Panc1 (cell line): ENCODE measurements around the gene TRIM29. TPM values are rescaled to one million over a fixed set of nuclear protein-coding genes. Genes with fewer than 3 reads are reported as not detected.

Experiments
- ATAC-seq: fragments of 200-7000 bp; cut with Tn5 transposase; 2 replicates; pipeline ENCODE4 v1.9.1; 2020; ENCODE audit warnings: mild to moderate bottlenecking, moderate library complexity
- BruUV-seq: library from RNA; stranded (reverse); fragments of 400-500 nt; replicated peaks from 2 replicates; lab custom pipeline; 2021; lab: Mats Ljungman, UMichigan
- CTCF ChIA-PET: fragments of 300-600 bp; sonication (Branson Sonifier 250); formaldehyde crosslinking; loops from one replicate; lab custom pipeline; 2022; ENCODE audit warnings: antibody characterized with exemption; lab: Charles Lee
- POLR2A ChIA-PET: fragments of 300-600 bp; sonication (Branson Sonifier 250); formaldehyde crosslinking; loops from one replicate; lab custom pipeline; 2022; ENCODE audit warnings: antibody characterized with exemption; lab: Charles Lee
- DNase-seq: peaks from one replicate; pipeline ENCODE4 v3.0.0-alpha.2; 2010; ENCODE audit warnings: low read depth, low spot score
- H3K27ac ChIP-seq: 2 replicates; pipeline ENCODE4 v1.5.1; 2011; ENCODE audit warnings: mild to moderate bottlenecking, low read length, inconsistent platforms
- H3K27me3 ChIP-seq: fragments of 200-500 bp; sonication (Bioruptor generic); 2 replicates; pipeline ENCODE4 v1.6.0; 2014; ENCODE audit warnings: low read length, inconsistent platforms; ENCODE audit not compliant: control insufficient read depth, insufficient read depth
- H3K36me3 ChIP-seq: fragments of 200-500 bp; sonication (Bioruptor generic); 2 replicates; pipeline ENCODE4 v1.5.1; 2014; ENCODE audit warnings: inconsistent platforms, mild to moderate bottlenecking, low read length, moderate library complexity; ENCODE audit not compliant: control insufficient read depth, insufficient read depth
- H3K4me1 ChIP-seq: 2 replicates; pipeline ENCODE4 v1.5.1; 2011; ENCODE audit warnings: inconsistent platforms, mild to moderate bottlenecking, low read length, moderate library complexity; ENCODE audit not compliant: control insufficient read depth, insufficient read depth
- H3K4me3 ChIP-seq, 2 experiments: 2 replicates each; pipeline ENCODE4 v1.5.1; 2011 to 2012; ENCODE audit warnings: low read depth in 2 of 2, low read length in 2 of 2, mild to moderate bottlenecking in 2 of 2, inconsistent platforms in 1 of 2, moderate library complexity in 1 of 2
- H3K9me3 ChIP-seq: fragments of 200-500 bp; sonication (Bioruptor generic); 2 replicates; pipeline ENCODE4 v1.5.1; 2014; ENCODE audit warnings: low read depth, mild to moderate bottlenecking, inconsistent platforms, low read length, moderate library complexity; ENCODE audit not compliant: control insufficient read depth, insufficient read depth
- POLR2AphosphoS5 ChIP-seq: IDR thresholded peaks from 2 replicates; pipeline ENCODE4 v1.6.1; 2012; ENCODE audit warnings: mild to moderate bottlenecking, low read depth, low read length, moderate library complexity
- REST ChIP-seq, 2 experiments: IDR thresholded peaks; 2 replicates each; pipeline ENCODE4 v1.6.1; 2011 to 2012; ENCODE audit warnings: low read depth in 2 of 2, control low read depth in 1 of 2, low read length in 1 of 2, mild to moderate bottlenecking in 1 of 2, moderate library complexity in 1 of 2; ENCODE audit not compliant: insufficient read depth in 1 of 2
- SIN3A ChIP-seq: IDR thresholded peaks from 2 replicates; pipeline ENCODE4 v1.6.1; 2012; ENCODE audit warnings: low read depth, mild to moderate bottlenecking, low read length, moderate library complexity, borderline replicate concordance; ENCODE audit not compliant: insufficient read depth
- TCF7L2 ChIP-seq: IDR thresholded peaks from 2 replicates; pipeline ENCODE4 v1.6.1; 2011; ENCODE audit warnings: mild to moderate bottlenecking, low read depth, low read length, inconsistent platforms
- in situ Hi-C: cut with HindIII; loops from 2 replicates; pipeline ENCODE4 v1.10.0; 2016; ENCODE audit warnings: low sequenced_read_pairs, low pct_unique_long_range_greater_than_20kb
- intact Hi-C: fragments of 100-400 bp; cut with micrococcal nuclease; formaldehyde crosslinking; loops from one replicate; pipeline ENCODE4 v1.10.0; 2022; ENCODE audit not compliant: unreplicated experiment
- total RNA-seq: library from RNA; stranded (reverse); gene quantifications from one replicate; pipeline ENCODE4 v1.2.1, GENCODE V29; 2021; ENCODE audit not compliant: unreplicated experiment
- TF ChIP-seq, protein P1 (sequence below): fragments of 450-650 bp; IDR thresholded peaks from 2 replicates; pipeline ENCODE4 v1.5.1; 2017; ENCODE audit warnings: mild to moderate bottlenecking

TRIM29 gene
- total RNA-seq, 1 experiment from 2014 or later = 0.64 TPM

- CTCF ChIA-PET = no interaction called here
Measured at GRCh38 chr11:120064341-120064740, 73.6 kb downstream of the TRIM29 start.

GRCh38 chr11:120063686-120064340, 74.1 kb downstream of the TRIM29 start:
- no peak for TF ChIP-seq TCF7L2
- TF ChIP-seq REST (IDR thresholded peaks at IDR 0.05; ENCODE audit: insufficient read depth in 1 of 2, low read depth in 2 of 2, low read length in 1 of 2) = no peak
- TF ChIP-seq POLR2AphosphoS5 = no peak
- TF ChIP-seq SIN3A = no peak
- TF ChIP-seq, protein P1, sequence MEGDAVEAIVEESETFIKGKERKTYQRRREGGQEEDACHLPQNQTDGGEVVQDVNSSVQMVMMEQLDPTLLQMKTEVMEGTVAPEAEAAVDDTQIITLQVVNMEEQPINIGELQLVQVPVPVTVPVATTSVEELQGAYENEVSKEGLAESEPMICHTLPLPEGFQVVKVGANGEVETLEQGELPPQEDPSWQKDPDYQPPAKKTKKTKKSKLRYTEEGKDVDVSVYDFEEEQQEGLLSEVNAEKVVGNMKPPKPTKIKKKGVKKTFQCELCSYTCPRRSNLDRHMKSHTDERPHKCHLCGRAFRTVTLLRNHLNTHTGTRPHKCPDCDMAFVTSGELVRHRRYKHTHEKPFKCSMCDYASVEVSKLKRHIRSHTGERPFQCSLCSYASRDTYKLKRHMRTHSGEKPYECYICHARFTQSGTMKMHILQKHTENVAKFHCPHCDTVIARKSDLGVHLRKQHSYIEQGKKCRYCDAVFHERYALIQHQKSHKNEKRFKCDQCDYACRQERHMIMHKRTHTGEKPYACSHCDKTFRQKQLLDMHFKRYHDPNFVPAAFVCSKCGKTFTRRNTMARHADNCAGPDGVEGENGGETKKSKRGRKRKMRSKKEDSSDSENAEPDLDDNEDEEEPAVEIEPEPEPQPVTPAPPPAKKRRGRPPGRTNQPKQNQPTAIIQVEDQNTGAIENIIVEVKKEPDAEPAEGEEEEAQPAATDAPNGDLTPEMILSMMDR = no peak
- BruUV-seq = no TSS peak
- ChIA-PET POLR2A (no interaction called here), CTCF (no interaction called here)
- DNase-seq (no peak), ATAC-seq (no peak)
- no peak overlapping the region for H3K27ac ChIP-seq
- H3K27me3 ChIP-seq = peaks cover 26% of the 10 kb centered on the region
- H3K36me3 ChIP-seq = no peaks in the 10 kb centered on the region
- in situ Hi-C loops (no loop called here), intact Hi-C loops (no loop called here)
- no peak overlapping the region for H3K4me3 ChIP-seq
- H3K9me3 ChIP-seq = no peaks in the 10 kb centered on the region
- no peaks in the 10 kb centered on the region for H3K4me1 ChIP-seq

More at GRCh38 chr11:120064341-120064740, 73.6 kb downstream of the TRIM29 start:
- no peak overlapping the region for H3K27ac ChIP-seq
- H3K9me3 ChIP-seq = no peaks in the 10 kb centered on the region
- no peak overlapping the region for H3K4me3 ChIP-seq
- no peak for ATAC-seq
- in situ Hi-C loops = no loop called here
- H3K27me3 ChIP-seq = peaks cover 24% of the 10 kb centered on the region
- intact Hi-C loops = no loop called here
- H3K36me3 ChIP-seq = no peaks in the 10 kb centered on the region
- no peaks in the 10 kb centered on the region for H3K4me1 ChIP-seq
- DNase-seq = no peak
- POLR2A ChIA-PET = no interaction called here
- TF ChIP-seq REST (IDR thresholded peaks at IDR 0.05; ENCODE audit: insufficient read depth in 1 of 2, low read depth in 2 of 2, low read length in 1 of 2) (no peak), TCF7L2 (no peak), SIN3A (no peak), POLR2AphosphoS5 (no peak)
- TF ChIP-seq, protein P1 = no peak
- no TSS peak for BruUV-seq
